Testis (tissue), 2 donors: ENCODE data around the gene PDCD2.

ENCODE experiments used
- POLR2A ChIP-seq: fragments of 450-650 bp; IDR thresholded peaks from one replicate; pipeline ENCODE4 v1.6.1; 2017; ENCODE audit warnings: antibody characterized with exemption, mild to moderate bottlenecking, moderate library complexity
- TF ChIP-seq, protein P1 (sequence below), 3 experiments: fragments of 450-650 bp in 2 of 3; fragments of 200-600 bp in 1 of 3; sonication (generic) in 1 of 3; IDR thresholded peaks; one replicate each; pipeline ENCODE4 v1.5.1; 2016 to 2019; ENCODE audit warnings: antibody characterized with exemption in 3 of 3, mild to moderate bottlenecking in 2 of 3, moderate library complexity in 1 of 3

DNA sequence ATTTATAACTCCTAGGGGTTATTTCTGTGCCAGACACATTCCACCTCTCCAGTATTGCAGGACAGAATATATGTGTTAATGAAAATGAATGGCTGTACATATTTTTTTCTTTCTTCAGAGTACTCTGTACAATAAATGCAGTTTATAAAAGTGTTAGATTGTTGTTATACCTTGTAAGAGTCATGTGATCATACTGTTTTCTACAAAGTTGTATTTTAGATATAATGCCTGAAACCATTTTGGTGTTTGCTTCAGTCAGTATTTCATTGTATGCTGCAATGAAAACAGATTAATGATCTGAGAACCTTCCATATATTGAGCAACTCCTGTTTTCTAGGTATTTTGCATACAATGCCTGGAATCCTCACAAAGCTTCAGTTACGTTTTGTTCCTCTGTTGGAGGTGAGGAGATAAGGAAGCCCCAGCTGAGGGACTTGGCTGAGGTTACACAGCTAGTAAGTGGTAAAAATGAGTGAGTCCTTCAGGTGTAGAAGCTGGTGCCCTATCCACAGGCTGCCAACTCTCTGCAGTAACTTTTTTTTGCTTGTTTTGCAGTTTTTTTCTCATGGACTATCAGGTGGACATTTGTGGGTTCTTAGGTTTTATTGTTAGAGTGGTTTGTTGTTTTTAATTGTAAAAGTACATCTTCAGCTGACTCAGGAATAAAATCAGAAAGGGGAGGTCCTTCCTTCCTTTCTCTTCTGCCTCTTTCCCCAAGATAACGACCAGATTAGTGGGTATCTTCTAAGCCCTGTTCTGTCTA is 11.6 kb downstream of the PDCD2 start:
- TF ChIP-seq, protein P1, sequence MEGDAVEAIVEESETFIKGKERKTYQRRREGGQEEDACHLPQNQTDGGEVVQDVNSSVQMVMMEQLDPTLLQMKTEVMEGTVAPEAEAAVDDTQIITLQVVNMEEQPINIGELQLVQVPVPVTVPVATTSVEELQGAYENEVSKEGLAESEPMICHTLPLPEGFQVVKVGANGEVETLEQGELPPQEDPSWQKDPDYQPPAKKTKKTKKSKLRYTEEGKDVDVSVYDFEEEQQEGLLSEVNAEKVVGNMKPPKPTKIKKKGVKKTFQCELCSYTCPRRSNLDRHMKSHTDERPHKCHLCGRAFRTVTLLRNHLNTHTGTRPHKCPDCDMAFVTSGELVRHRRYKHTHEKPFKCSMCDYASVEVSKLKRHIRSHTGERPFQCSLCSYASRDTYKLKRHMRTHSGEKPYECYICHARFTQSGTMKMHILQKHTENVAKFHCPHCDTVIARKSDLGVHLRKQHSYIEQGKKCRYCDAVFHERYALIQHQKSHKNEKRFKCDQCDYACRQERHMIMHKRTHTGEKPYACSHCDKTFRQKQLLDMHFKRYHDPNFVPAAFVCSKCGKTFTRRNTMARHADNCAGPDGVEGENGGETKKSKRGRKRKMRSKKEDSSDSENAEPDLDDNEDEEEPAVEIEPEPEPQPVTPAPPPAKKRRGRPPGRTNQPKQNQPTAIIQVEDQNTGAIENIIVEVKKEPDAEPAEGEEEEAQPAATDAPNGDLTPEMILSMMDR (IDR thresholded peaks at IDR 0.05) = no peak
- TF ChIP-seq POLR2A = no peak
